ENCODE data around the gene RAB31.
A peak's percentile ranks its signal among the peaks of the same experiment; 100 is the strongest.
"Not testable (repeated sequence)": the region's sequence is repeated elsewhere in the genome, so short reads cannot be mapped to it uniquely, and the experiment has no call there.

Gene RAB31

DNA sequence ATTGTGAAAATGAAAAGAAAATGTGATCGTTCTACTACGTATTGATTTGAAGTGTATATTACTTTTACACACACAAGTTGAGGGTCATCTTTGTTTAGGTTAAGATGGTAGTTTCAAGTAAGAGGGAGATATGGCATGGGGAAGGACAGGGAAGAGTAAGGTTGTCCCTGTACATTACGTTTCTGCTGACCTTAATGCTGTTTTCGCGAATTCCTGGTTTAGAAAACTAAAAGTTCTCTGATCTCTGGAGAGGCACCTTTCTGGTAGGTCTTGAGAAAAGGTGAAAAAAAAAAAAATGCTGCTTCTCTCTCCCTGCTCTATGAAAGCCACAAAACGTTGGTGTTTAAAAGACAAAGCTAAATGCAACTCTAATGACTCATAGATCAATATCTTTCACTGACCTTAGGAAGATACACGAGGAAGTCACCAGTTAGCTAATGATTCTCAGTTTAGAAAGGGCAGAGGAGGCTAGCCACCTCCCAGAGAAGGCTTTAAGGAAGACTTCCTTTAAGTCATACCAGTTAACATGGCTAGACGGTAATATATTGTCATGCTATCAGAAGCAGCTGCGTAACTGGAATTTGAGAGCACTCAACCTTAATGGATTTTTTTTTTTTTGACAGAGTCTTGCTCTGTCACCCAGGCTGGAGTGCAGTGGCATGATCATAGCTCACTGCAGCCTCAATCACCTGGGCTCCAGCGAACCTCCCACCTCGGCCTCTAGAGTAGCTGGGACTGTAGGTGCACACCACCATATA lies 190.9 kb downstream of the RAB31 start:
- DNase-seq: no peak

DNA sequence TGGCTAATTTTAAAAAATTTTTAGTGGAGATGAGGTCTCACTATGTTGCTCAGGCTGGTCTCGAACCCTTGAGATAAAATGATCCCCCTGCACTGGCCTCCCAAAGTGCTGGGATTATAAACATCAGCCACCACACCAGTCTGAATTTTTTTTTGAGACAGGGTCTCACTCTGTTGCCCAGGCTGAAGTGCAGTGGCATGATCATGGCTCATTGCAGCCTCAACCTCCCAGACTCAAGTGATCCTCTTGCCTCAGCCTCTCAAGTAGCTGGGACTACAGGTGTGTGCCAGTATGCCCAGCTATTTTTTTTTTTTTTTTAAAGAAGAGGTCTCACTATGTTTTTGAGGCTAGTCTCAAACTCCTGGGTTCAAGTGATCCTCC lies 191.4 kb downstream of the RAB31 start:
- not testable (repeated sequence) for DNase-seq

DNA sequence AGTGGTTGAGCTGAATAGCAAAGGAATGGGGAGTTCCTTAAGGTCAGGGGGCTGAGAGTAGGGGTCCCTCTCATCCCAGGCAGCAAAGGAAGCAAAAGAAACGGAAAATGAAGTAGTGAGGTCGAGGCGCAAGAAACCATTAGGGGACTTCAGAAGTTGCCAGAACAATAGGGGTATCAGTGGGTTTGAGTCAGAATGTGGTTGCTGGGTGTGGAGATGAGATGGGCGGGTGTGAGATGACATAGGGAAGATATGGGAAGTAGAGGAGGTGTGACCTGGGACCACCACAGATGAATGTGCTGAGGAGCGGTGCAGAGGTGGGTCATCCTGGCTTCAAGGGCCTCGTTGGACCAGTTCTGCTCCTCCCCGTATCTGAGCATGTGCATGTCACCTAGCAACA lies 192.6 kb downstream of the RAB31 start:
- no peak for DNase-seq

DNA sequence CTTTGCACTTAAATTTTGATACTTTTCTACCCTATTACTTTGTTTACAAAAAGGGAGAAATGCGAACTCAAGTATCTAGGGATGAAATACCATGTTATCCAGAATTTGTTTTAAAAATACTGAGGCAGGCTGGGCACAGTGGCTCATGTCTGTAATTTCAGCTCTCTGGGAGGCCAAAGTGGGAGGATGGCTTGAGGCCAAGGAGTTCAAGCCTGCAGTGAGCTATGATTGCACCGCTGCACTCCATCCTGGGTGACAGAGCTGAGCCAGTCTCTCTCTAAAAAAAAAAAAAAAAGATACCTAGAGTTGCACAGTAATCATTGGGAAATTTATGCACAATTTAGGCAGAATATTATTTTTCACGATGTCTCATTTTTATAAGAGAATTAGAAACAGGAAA lies 193.3 kb downstream of the RAB31 start:
- DNase-seq: no peak

DNA sequence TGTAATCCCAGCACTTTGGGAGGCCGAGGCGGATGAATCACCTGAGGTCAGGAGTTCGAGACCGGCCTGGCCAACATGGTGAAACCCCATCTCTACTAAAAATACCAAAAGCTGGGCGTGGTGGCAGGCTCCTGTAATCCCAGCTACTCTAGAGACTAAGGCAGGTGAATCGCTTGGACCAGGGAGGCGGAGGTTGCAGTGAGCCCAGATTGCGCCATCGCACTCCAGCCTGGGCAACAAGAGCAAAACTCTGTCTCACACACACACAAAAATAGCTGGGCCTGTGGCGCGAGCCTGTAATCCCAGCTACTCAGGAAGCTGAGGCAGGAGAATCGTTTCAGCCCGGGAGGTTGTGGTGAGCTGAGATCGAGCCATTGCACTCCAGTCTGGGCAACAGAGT lies 194.2 kb downstream of the RAB31 start:
- not testable (repeated sequence) for DNase-seq

DNA sequence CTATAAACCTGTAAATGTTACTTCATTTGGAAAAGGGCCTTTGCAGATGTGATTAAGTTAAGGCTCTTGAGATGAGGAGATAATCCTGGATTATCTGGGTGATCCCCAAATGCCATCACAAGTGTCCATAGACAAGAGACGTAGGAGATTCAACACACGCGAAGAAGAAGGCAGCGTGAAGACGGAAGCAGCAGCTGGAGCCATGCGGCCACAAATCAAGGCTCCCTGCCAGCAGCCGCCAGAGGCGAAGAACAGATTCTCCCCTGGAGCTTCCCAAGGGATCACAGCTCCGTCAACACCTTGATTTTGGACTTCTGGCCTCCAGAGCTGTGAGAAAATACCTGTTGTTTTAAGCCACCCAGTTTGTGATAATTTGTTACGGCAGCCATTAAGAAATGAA lies 194.7 kb downstream of the RAB31 start:
- peak; percentile 91 for DNase-seq

DNA sequence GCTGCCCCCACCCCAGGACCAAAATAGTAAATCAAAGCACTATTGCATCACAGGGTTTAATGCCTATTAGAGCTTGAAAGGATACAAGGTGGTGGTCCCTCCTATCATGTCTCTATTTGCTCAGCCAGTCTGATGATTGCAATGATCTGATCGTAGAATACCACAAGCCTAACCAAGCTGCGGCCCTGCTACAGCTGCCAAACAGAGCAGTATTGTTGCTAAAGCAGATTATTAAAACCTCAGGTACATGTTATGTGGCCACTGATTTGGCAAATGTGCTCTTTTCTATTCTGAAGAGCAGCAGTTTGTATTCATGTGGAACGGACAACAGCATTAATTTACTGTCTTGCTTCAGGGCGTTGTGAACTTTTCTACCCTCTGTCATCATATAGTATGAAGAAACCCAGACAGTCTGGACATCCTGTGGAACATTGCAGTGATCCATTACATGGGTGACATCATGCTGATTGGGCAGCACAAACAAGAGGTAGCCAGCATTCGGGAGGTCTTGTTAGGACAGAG lies 197.4 kb downstream of the RAB31 start:
- no peak for DNase-seq

DNA sequence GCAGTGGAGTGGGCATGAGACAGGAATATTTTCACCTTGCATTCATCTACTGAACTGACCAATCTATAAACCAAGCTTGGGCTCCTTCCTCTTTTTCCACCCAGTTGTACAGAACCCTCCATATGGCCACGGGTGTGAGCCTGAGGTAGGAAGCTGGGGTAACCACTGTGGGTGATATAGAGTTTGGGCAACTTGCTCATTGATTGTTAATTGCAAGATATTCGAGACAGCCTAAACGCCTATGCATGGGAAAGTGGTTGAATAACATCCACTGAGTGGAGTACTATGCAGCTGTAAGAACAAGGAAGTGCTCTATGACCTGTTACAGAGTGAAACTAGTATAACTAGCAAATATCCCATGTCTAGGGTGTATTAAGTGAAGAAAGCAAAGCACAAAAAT lies 198.4 kb downstream of the RAB31 start:
- DNase-seq: no peak

DNA sequence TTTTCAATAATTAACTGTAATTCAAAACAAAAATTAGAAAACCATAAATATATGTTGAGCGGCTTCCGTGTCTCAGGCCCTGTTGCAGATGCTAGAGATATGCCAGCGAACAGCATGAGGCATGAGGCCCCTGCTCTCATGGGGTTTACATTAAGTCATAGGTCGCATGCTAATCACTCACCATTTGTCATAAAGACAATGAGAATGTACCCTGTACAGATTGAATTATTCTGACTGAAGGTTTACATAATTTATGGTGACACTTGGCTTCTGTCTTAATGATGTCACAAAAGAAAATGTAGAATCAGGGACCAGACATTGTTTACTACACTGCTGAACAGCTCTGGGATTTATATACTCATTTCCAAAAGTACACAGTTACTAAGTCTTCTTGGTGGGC lies 199.8 kb downstream of the RAB31 start:
- DNase-seq: no peak

DNA sequence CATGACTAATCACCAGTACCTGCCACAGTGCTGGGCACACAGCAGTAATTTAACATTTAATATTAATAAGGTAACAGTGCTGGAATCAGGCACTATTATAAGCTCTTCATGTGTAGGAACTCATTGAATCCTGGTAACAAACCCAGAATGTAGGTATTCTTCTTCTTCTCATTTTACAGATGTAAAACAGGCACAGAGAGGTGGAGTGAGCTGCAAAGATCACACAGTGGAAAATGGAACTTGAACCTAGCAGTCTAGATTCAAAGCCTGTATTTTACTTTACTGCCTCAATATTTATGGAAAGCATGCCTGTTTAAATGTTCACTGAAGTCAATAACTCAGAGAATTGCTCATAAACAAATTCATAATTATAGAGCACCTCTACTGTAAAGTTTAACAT lies 202.0 kb downstream of the RAB31 start:
- no peak for DNase-seq

DNA sequence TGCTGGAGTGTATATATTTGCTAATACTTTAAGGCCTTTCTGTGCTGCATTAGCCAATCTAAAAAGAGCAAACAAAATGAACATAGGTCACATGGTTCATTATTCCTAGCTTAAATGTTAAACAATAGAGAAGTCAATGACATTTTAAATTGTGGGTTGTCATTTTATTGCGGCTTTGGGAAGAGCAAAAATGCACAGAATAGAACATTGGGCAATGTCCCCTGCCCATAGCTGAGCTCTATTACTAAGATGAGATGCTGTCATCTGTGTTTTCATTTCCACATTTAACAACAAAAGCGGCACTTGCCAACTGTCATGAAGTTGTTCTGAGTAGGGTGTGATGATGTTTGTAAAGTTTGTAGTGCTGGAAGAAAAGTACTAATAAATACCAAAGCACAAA lies 202.6 kb downstream of the RAB31 start:
- no peak for DNase-seq

DNA sequence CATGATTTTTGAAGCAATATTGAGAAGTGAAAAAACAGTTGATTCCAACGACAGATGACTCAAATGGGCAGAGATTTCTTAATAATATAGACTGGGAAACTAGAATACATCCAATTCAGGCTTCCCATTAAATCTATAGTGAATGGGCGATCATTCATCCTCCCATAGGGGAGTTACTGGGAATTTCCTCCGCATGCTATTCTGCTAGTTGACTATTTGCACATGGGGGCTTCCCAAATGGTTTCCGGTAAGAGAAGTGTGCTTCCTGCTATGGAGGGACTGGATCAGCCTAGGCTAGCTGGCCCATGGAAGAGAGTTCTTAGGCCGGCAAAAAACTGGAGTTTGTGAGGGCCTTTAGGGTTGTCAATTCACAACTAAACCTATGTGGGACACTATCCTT lies 203.1 kb downstream of the RAB31 start:
- no peak for DNase-seq

All from NCI-H524 treated with DMSO at 0.1 percent for 48 hours (cell line).